ENCODE measurements around the gene GPAT3.
"Not testable (repeated sequence)": the region's sequence is repeated elsewhere in the genome, so short reads cannot be mapped to it uniquely, and the experiment has no call there.

The GPAT3 gene

DNA sequence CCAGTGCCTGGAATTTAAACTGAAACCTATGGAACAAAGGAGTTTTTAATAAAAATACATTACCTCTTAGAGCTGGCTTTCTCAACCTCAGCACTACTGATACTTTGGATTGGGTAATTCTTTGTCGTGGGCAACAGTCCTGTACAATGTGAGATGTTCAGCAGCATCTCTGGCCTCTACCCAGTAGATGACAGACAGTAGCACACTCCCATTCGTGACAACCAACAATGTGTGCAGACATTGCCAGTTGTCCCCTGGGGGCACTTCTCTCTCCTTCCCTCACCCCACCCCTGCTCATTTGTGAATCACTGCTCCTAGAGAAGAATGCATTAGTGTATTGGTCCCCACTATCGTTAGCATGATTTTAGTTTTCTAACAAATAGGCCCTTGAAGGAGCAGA, 16.2 kb downstream of the GPAT3 start:
- DNase-seq (ENCODE audit: low read depth): peak; percentile 78

DNA sequence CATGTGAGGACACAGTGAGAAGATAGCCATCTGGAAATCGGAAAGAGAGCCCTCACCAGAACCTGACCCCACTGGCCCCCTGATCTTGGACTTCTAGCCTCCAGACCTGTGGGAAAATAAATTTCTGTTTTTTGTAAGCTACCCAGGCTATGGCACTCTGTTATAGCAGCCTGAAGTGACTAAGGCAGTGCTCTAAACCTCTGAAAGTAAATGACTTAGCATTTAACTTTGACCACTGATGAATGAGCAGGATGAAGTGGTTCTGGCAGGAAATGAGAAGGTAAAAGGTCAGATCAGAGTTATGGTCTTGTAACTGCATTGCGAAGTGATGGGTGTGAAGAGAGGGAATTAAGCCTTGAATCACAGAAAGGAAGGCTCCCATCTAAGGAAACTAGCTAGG, 17.0 kb downstream of the GPAT3 start:
- DNase-seq (ENCODE audit: low read depth): peak; percentile 80

DNA sequence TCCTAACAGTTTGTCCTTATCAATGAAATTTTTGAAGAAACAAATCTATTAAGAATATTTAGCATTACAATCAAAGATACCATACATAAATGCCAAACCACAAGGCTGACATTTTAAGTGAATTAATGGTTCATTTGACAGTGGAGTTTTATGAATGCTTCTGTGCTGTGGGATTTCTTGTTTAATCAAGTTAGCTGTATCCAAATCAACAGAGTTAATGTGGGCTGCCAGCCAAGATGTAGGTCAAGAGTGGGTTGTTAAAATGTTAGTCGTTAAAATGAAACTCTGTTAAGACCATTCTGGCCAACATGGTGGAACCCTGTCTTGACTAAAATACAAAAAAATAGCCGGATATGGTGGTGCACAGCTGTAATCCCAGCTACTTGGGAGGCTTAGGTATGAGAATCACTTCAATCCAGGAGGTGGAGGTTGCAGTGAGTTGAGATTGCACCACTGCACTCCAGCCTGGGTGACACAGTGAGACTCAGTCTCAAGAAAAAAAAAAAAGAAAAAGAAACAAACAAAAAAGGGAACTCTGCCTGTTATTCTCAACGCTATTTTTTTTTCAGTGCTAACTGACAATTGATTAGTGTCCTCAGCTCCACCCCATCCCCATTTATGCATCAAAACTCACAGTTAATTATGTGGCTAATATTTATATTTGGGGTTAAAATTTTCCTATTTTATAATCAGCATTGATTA, 20.2 kb downstream of the GPAT3 start:
- peak; percentile 6 for DNase-seq (ENCODE audit: low read depth)

DNA sequence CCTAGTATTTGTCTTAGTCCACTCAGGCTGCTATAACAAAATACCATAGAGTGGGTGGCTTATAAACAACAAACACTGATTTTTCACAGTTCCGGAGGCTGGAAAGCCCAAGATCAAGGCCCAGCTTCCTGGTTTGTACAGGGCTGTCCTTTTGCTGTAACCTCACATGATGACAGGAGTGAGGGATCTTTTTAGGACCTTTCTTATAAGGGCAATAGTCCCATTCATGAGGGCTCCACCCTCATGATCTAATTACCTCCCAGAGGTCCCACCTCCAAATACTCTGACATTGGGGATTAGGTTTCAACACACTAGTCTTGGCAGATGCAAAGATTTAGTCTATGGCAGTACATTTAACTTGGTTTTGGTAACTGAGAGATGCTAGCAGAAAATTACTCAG, 20.9 kb downstream of the GPAT3 start:
- DNase-seq (ENCODE audit: low read depth): no peak

DNA sequence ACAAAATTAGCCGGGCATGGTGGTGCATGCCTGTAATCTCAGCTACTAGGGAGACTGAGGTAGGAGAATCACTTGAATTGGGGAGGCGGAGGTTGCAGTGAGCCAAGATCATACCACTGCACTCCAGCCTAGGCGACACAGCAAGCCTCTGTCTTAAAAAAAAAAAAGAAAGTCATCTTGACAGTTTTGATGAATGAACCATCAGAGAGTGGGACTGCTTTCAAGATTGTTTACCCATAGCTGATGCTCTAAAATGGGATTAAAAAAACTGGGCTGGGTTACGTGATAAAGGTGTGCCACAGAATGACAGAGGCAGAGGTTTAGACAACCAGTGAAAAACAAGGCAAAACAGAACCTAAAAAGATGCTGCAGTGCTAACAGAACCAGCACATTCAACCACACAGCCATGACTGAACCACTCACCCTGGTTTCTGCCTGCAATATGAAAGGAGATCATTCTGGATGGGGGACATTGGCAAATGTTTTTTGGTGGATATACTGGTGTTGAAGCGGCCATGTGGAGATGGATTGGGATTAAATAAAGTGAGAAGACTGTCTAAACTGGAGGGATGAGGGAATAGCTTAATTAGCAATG, 22.2 kb downstream of the GPAT3 start:
- no peak for DNase-seq (ENCODE audit: low read depth)

DNA sequence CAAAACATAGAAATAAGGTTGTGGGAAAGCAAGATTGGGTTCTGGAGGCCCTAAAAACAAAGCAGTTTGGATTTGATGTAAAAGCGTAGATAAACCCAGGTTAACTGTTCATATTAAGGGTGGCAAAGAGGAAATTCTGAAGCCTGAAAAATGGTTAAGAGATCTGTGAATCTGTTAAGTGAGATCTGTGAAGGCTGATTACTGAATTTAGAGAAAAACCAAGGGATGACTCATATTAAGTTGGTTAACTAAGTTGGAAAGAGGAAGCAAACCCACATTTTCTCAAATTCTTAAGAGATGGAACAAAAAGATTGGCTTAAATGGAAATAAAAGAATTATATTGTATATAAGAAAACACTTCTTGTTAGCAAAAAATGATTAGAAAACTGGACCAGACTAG, 22.8 kb downstream of the GPAT3 start:
- peak; percentile 36 for DNase-seq (ENCODE audit: low read depth)

DNA sequence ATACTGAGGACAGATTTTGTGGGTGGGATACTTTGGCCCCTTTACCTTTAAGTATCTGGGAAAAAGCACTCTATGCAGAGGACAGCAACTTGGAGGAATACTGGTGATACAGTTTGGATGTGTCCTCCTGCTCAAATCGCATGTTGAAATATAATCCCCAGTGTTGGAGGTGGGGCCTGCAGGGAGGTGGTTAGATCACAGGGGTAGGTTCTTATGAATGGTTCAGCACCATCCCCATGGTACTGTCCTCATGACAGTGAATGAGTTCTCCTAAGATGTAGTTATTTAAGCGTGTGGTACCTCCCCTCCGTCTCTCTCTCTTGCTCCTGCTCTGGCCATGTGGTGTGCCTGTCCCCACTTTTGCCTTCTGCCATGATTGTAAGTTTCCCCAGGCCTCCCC, 24.6 kb downstream of the GPAT3 start:
- DNase-seq (ENCODE audit: low read depth): no peak

DNA sequence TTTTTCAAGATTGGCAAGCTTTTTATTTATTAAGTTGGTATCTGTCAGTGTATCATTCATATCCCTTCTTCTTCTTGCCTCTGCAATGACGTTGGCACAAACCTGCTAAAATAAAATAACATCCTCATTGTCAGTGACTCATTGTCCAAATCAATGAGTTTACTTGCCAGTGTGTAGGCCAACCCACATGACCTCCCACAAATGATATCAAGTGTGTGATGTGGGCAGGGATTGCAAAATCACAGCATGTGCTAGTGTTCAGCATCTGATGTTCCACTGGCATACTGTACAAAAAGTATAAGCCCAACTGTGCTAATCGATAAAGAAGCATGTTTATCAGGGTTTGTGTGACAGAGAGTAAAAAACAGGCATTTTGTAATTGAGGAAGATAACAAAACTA, 25.5 kb downstream of the GPAT3 start:
- DNase-seq (ENCODE audit: low read depth): peak; percentile 24

DNA sequence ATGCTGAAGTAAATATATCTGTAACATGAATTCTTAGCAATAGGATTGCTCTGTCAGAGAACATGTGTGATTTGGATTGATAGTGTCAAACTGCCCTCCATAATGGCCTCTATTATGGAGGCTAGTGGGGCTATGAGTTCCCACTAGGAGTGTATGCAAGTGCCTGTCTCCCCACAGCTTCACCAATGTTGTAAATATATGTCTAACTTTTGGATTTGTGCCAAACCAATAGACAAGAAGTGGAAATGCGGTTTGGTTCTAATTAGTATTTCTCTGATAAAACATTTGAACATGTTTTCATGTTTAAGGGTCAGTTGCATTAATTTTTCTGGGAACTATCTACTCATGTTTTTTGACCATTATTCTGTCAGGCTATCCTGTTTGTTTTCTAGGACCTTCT, 28.1 kb downstream of the GPAT3 start:
- DNase-seq (ENCODE audit: low read depth): no peak

DNA sequence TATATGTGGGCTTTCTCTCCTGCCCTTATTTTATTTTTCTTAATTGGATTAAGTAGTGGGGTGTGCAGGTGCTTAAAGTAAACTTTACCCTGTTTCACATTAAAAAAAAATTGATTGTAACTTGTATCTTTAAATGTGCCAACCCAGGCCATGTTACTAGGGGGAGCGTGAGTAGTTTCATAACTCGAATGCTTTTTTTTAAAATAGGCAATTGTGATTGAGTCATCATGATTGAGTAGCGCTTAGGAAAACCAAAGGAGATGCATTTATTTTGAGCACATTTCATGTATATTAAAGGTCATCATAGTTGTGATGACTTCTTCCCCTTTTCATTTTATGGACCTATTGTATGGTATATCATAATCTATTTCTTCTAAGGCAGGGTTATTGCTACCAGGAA, 32.2 kb downstream of the GPAT3 start:
- no peak for DNase-seq (ENCODE audit: low read depth)

DNA sequence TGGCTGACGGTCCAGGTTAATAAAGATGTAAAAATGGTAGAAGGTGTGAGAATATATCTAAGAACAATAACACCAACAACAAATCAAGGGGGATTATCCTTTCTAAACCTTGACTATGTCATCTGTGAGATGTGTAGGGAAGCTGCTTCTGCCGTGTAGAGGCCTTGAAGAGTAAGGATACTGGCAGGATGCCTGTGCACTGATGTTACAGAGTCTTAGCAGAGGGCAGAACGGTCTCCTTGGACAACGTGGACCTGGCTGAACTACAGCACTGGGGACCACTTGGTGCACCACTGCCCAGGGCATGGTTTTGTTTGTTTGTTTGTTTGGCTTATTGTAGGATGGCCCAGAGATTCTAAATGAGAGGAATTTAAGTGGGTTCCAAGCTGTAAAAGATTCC, 33.5 kb downstream of the GPAT3 start:
- DNase-seq (ENCODE audit: low read depth): no peak

DNA sequence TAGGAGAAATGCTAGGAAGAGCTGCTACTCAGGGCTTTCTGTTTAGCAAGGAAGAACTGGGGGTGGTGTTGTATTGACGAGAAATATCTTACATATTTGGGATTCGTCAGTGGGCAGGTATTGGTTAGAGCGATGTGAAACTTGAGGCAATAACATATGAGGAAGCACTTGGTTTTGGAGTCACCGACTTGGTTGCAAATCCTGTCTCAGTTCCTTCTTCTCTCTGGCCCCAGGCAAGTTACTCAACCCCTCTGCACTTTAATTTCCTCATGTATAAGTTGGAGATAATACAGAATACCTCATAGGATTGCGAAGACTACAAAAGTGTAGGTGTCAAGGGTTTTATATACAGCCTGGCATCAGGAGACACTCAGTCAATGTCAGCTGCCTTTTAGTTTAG, 34.1 kb downstream of the GPAT3 start:
- no peak for DNase-seq (ENCODE audit: low read depth)

DNA sequence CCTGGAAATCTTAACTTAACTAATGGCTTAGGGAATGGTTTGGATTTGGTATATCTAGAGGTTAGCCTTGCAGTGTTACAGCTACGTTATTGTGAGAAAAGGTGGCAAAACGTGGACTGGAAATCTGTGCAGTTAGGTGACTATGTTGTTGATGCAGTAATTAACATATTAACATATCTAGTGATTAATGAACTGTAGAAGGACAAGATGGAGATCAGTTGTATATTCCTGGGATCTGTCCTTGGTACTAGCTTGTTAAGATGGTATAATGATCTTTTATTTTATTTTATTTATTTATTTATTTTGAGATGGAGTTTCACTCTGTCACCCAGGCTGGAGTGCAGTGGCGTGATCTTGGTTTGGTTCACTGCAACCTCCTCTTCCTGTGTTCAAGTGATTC, 36.9 kb downstream of the GPAT3 start:
- no peak for DNase-seq (ENCODE audit: low read depth)

DNA sequence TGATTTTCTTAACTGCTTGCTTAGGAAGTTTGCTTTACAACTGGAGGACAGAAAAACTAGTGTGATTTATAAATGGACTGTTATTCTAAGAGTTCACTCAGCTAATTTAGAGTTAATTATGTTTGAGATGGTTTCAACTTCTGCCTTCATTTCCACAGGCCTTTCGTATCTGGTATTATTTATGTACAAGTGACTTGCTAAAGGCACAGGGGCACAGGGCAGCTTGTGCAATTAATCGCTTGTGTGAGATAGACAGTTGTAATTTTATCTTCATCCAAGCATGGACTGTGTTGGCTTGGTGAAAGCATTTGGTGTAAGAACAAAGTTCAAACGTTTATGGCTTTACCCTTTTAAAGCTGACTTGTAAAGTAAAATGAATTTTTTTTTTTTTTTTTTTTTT, 38.3 kb downstream of the GPAT3 start:
- DNase-seq (ENCODE audit: low read depth): no peak

DNA sequence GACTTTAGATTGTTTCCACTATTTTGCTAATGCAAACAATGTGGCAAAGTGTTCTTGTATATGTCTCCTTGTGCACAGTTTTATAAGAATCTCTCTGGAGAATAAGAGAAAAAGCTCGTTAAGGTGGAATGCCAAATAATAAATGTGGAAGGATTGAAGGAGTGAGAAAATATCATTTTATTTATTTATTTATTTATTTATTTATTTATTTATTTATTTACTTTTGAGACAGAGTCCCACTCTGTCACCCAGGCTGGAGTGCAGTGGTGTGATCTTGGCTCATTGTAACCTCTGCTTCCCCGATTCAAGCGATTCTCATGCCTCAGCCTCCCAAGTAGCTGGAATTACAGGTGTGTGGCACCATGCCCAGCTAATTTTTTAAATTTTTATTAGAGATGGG, 40.3 kb downstream of the GPAT3 start:
- not testable (repeated sequence) for DNase-seq (ENCODE audit: low read depth)

DNA sequence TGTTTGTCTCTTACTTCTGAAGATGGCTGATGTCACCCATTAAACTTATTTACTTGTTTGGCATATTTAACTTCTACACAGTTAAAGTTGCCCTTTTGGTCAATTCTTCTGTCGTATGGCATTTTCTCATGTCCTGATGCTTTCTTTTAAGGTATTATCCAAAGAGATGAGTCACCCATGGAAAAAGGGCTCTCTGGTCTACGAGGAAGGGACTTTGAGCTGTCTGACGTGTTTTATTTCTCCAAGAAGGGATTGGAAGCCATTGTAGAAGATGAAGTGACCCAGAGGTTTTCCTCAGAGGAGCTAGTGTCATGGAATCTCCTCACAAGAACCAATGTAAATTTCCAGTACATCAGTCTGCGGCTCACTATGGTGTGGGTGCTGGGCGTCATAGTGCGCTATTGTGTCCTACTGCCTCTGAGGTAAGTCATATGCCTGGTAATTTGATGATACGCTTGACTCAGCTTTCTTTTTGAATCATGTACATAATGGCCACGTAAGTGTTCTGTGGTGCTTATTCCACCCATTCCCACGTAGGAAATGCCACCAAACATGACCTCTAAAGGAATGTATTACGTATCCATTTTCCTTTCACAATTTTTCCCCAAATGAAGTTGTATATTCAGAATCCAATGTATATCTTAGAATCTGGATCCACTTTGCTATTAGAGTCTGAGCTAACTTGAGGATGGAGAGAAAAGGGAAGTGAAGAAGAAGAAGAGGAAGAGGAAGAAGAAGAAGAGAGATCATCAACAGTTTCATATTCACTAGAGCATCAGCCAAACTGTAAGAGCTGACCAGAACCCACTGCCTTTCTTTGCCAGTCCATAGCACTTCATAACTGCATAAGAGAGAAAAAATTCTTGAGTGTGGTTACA, 45.7 kb downstream of the GPAT3 start:
- DNase-seq (ENCODE audit: low read depth): no peak

DNA sequence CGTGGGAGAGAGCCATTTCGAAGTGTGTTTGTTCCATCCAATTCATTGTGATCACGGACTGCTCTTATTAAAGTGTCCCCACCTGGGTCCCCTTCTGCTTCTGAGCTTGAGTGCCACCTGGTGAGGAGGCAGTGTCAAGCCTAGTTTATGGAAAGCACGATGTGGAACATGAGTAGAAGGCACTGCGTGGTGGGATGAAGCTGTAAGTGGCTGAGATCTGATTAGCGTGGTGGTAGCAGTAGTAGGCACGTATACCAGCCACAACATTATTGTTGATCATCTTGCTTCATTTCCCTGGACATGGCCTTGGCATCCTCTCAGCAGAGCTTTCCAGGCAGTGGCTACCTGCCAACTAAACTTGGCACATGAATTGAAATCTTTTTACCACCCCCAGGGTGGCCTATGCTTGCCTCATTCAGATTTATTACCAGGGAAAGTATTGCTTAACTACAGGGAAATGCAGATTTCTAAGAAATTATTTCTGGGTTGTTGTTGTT, 46.4 kb downstream of the GPAT3 start:
- peak; percentile 11 for DNase-seq (ENCODE audit: low read depth)

DNA sequence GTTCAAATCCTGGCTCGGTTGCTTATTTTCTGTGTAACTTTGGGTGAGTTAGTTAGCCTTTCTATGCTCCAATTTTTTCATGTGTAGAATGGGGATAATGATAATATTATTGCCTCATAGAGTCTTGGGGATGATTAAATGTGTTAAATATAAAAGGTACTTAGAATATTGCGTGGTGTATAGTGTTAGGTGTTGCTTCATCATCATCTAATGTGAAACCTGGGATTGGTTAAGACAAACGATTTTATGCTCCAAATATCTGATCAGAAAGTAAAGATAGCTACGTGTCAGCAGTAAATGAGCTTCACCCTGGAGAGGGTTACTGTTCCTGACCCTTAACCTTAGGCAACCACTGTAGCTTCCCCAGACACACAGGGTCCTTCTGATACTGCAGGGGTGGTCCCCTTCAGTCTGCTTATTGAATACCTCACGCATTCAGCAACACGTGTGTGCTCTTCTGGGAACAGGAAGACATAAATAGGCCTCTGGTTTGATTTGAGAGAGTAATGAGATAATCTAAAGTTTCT, 50.1 kb downstream of the GPAT3 start:
- no peak for DNase-seq (ENCODE audit: low read depth)

DNA sequence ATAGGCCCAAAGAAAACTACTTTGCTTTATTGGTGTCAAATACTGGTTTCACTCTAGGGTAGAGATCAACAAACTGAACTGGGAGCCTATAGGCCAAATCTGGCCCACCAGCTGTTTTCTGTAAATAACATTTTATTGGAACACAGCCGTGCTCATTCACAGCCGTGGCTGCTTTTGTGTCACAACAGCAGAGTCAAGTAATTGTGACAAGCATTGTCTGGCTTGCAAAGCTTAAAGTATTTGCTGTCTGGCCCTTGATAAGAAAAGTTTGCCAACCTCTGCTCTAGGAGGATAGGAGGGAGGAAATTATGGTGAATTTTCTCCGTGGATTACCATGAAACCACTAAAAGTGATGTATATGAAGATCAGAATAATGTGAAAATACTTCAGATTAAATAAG, 53.4 kb downstream of the GPAT3 start:
- no peak for DNase-seq (ENCODE audit: low read depth)

DNA sequence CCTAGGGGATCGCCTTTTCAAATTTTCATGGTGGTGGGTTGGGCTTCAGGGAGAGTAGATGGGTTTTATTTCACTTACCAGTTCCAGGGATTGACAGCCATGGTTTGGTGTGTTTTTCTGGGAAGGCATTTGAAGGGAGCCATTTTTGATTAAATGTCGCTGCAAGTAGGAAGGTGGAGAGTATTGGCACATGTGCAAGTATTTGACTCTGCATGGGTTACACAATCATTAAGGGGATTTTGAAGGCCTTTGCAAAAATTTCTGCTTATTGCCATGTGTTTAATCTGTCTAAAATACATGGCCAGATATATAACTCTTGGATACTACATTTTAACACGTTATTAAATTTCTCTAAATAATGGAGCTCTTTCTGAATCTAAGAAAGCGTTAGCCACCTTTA, 55.1 kb downstream of the GPAT3 start:
- no peak for DNase-seq (ENCODE audit: low read depth)

DNA sequence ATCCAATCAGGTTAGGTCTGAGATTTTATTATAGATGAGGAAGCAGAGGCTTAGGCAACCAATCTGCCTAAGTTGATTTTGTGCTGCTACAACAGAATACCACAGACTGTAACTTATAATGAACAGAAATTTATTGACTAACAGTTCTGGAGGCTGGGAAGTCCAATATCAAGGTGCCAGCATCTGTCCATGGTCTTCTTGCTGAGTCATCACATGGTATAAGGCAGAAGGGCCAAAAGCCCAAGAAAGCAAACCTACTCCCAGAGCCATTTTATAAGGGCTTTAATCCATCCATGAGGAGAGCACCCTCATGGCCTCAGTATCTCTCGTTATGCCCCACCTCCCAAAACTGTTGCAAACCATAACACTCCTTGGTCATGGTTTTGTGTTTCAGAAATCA, 55.8 kb downstream of the GPAT3 start:
- no peak for DNase-seq (ENCODE audit: low read depth)

DNA sequence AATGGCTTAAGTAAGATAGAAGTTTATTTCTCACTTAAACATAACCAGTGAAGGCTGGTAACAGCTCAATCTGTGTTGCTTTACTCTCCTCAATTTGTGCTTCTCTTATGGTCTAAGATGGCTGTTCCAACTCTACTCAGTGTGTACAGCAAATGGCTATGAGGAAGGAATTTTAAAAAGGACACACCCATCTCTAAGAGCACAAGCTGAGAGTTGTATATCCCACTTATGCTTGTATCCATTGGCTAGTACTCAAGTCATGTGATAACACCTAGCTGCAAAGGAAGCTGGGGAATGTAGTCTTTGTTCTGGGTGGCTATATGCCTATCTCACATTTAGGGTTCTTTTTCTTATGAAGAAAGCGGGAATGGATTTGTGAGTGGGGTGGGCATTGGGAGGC, 63.3 kb downstream of the GPAT3 start:
- peak; percentile 63 for DNase-seq (ENCODE audit: low read depth)

DNA sequence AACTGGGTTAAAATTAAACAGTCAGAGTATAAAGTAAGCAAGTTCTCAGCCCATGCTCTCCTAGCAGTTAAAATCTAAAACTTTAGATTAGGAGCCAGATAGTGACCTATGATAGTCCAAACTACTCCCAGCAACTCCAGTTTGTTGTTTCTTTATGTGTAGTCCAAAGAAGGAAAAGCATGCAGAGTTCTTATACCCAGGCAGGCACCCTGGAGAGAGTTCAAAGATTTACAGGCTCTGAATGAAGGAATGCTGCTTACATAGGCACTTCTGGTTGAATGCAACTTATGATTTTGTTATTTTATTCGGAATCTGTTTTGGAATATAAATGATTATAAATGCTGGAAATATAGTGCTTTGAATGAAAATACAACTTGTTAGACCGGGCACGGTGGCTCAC, 67.2 kb downstream of the GPAT3 start:
- peak; percentile 6 for DNase-seq (ENCODE audit: low read depth)

Measured in EH (cell line).